Measurements from ENCODE around the gene SLC1A5.
"Not testable (repeated sequence)": the region's sequence is repeated elsewhere in the genome, so short reads cannot be mapped to it uniquely, and the experiment has no call there.

The SLC1A5 gene

GRCh38 chr19:46788262-46788967 is at the start of gene SLC1A5:
Gene SLC1A5, minus strand, starts transcription at chr19:46788594. Its CDS starts 629 bp downstream, at chr19:46787965.
- FAIRE-seq (peak; percentile 39), DNase-seq (ENCODE audit: low spot score) (peak; percentile 91)

GRCh38 chr19:46838160-46838559 is 49.8 kb upstream of the SLC1A5 start:
- FAIRE-seq: no peak
- DNase-seq (ENCODE audit: low spot score): no peak

GRCh38 chr19:46834984-46835383 is 46.6 kb upstream of the SLC1A5 start:
- FAIRE-seq (no peak), DNase-seq (ENCODE audit: low spot score) (no peak)

GRCh38 chr19:46834121-46834520 is 45.7 kb upstream of the SLC1A5 start:
- DNase-seq (ENCODE audit: low spot score) (no peak), FAIRE-seq (no peak)

GRCh38 chr19:46830864-46831263 is 42.5 kb upstream of the SLC1A5 start:
- DNase-seq (ENCODE audit: low spot score) (no peak), FAIRE-seq (no peak)

GRCh38 chr19:46828484-46828883 is 40.1 kb upstream of the SLC1A5 start:
- no peak for FAIRE-seq
- no peak for DNase-seq (ENCODE audit: low spot score)

- no peak for FAIRE-seq
- no peak for DNase-seq (ENCODE audit: low spot score)
Measured at GRCh38 chr19:46825731-46826055, 37.3 kb upstream of the SLC1A5 start.

GRCh38 chr19:46824890-46825730 is 36.7 kb upstream of the SLC1A5 start:
- no peak for FAIRE-seq
- no peak for DNase-seq (ENCODE audit: low spot score)

GRCh38 chr19:46823049-46823448 is 34.7 kb upstream of the SLC1A5 start:
- DNase-seq (ENCODE audit: low spot score): no peak
- no peak for FAIRE-seq

- FAIRE-seq; DNase-seq (ENCODE audit: low spot score): not testable (repeated sequence)
Measured at GRCh38 chr19:46822410-46822787, 34.0 kb upstream of the SLC1A5 start.

- DNase-seq (ENCODE audit: low spot score) (no peak), FAIRE-seq (no peak)
Measured at GRCh38 chr19:46821512-46822409, 33.4 kb upstream of the SLC1A5 start.

GRCh38 chr19:46818812-46819211 is 30.4 kb upstream of the SLC1A5 start:
- FAIRE-seq: no peak
- DNase-seq (ENCODE audit: low spot score): no peak

- DNase-seq (ENCODE audit: low spot score): no peak
- FAIRE-seq: no peak
Measured at GRCh38 chr19:46815833-46816627, 27.6 kb upstream of the SLC1A5 start.

- no peak for DNase-seq (ENCODE audit: low spot score)
- no peak for FAIRE-seq
Measured at GRCh38 chr19:46813839-46814358, 25.5 kb upstream of the SLC1A5 start.

- DNase-seq (ENCODE audit: low spot score): no peak
- FAIRE-seq: no peak
Measured at GRCh38 chr19:46812977-46813838, 24.8 kb upstream of the SLC1A5 start.

- FAIRE-seq (no peak), DNase-seq (ENCODE audit: low spot score) (no peak)
Measured at GRCh38 chr19:46809534-46810272, 21.3 kb upstream of the SLC1A5 start.

- FAIRE-seq (no peak), DNase-seq (ENCODE audit: low spot score) (no peak)
Measured at GRCh38 chr19:46806656-46807055, 18.3 kb upstream of the SLC1A5 start.

GRCh38 chr19:46804432-46804831 is 16.0 kb upstream of the SLC1A5 start:
- not testable (repeated sequence) for DNase-seq (ENCODE audit: low spot score); FAIRE-seq

- DNase-seq (ENCODE audit: low spot score) (no peak), FAIRE-seq (no peak)
Measured at GRCh38 chr19:46803555-46803954, 15.2 kb upstream of the SLC1A5 start.
